SIG-M5 (cell line): ENCODE data around the gene SQSTM1.
"Not testable (repeated sequence)": the region's sequence is repeated elsewhere in the genome, so short reads cannot be mapped to it uniquely, and the experiment has no call there.

ENCODE experiments used
- DNase-seq: peaks from one replicate; lab custom pipeline; 2025; lab: John Stamatoyannopoulos, UW

SQSTM1 gene

DNA sequence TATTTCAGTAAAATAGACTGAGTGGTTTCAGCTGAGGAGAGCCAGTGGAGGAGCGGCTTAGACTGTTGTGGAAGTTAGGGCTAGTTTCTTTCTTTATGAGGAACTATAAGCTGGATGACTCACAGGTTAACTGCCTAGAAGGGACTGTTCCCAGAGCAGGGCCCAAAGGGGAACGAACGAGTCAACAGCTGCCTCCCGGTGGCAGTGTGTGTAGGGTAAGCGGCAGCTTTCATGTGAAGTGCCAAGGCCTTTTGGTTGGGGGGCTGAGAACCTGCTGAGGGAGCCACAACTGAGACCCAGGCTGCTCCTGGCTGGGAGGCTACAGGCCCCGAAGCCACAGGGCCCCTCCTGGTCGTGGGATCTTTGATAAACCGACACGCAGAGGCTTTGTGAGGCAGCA is 7.0 kb downstream of the SQSTM1 start:
- peak; percentile 82 for DNase-seq

DNA sequence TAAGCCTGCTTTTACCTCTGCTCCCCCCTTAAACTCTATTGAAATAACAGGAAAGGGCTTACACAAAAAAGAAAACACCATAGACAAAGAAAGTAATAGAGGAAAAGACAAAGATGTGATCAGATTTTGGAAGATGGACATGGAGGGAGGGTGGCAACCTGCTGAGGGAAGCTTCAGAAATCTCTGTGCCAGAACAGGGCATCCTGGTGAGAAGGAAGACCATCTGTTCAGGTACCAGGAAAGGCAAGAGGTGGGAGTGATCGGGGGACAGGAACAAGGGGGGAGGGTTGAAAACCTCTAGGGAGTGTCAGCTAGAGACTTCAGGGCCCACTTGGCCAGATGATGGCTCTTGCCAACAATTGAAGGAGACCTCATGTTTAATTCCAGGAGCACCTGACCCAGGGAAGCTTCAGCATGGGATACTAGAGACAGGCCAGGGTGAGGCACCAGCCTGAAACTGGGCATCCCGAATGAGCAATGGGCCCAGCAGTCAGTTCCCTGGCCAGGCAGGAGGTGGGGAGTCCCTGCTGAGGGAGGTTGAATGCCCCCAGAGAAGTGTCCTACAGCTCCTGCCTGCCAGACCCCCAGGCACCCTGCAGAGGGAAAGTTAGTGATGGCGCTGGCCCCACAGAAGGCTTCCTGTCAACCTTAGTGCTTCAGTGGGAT is 8.2 kb downstream of the SQSTM1 start:
- DNase-seq: no peak

DNA sequence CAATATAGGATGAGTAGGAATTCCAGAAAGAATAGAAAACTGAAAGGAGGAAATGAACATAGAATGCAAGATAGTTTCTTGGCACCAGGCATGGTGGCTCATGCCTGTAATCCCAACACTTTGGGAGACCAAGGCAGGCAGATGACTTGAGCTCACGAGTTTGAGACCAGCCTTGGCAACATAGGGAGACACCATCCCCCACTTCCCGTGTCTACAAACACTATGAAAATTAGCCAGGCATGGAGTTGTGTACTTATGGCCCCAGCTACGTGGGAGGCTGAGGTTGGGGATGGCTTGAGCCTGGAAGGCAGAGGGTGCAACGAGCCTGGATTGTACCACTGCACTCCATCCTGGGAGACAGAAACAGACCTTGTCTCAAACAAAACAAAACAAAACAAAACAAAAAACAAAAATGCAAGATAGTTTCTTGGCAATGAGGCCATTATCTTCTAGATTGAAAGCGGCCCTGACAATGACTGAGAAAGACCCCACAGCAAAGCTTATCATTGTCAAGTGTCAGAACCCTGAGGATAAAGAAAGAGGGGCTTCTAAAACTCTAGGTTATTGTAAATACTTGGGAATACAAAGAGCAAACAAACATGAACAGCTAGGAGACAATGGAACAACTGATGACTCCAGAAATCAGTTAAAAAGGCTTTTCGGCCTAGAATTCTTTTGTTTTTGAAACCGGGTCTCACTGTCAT is 9.2 kb downstream of the SQSTM1 start:
- DNase-seq: no peak

DNA sequence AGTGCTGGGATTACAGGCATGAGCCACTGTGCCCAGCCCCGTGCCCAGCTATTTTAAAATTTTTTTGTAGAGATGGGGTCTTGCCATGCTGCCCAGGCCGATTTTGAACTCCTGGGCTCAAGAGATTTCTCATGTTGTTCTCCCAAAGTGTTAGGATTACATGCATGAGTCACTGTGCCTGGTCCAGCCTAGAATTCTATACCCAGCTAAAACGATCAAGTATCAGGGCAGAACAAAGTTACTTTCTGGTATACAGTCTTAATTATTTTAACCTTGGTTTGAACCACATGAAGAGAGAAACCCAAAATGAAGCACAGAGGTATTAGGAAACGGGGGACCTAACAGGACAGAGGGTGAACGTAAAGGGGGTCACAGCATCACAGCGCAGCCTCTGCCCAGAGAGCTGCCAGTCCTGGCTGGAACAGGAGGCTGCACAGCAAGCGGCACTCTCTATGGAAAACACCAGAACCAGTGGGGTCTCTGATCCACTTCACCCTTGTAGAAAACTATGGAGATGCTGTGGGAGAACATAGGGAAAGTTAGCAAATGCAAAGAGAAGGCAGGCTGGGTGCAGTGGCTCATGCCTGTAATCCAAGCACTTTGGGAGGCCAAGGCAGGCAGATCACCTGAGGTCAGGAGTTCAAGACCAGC is 10.2 kb downstream of the SQSTM1 start:
- DNase-seq: no peak

DNA sequence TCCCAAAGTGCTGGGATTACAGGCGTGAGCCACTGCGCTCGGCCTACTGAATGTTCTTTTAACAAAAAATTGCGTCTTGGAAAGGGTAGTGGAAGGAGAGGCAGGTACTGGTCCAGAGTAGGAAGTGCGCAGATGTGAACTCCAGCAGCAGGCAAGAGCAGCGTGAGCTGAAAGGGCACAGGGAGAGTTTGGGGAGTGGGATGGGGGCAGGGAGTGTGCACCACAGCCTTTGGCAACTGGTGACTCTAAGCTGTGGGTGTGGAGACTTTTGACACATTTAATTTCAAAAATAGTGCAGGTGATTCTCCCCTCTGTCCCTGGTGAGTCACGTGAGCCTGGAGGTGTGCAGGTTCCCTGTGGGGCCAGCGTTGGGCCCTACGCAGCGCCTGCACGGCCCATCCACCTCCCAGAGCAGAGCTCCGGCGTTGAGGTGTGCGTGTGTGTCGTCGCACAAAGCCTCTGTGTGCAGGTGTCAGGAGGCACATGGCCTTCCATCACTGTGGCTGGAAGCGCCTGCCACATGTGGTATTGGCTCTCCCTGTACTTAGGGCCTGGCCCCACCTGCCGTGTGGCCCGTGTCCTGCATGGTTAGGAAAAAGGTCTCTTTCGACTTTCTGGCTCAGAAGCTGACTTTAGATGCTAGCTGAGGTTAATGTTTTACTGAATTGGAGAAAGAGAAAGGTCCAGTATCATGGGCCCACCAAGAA is 11.5 kb downstream of the SQSTM1 start:
- DNase-seq: no peak

DNA sequence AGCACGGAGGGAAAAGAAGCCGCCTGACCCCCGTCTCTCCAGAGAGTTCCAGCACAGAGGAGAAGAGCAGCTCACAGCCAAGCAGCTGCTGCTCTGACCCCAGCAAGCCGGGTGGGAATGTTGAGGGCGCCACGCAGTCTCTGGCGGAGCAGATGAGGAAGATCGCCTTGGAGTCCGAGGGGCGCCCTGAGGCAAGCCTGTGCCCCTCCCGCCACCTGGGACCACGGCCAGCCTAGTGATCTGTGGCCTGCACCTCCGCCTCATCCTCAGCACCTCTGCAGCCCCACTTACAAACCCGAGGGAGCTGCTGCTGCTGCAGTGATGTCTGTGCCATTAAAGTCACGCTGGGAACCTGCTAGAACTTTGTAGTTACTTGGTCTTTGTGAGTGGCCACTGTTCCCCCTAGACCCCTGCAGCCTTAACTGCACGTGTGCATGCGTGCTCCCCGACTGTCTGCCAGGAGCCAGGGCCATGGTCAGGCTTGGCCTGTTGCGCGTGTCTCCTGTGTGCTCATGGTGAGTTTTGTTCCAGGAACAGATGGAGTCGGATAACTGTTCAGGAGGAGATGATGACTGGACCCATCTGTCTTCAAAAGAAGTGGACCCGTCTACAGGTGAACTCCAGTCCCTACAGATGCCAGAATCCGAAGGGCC is 12.5 kb downstream of the SQSTM1 start:
- DNase-seq: no peak

DNA sequence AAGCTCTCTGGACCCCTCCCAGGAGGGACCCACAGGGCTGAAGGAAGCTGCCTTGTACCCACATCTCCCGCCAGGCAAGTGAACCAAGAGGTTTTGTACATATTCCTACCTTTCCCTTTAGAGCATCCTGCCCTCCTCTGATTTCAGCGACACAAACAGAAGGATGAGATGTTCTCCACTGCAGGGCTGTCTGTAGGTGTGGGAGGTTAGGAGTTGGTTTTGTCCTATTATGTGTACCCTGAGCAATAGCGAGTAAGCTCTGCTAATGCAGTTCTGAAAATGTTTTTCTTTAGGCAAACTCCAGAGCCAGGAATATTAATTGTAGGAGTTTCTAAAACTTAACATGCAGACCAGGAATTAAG is 13.0 kb downstream of the SQSTM1 start:
- DNase-seq: no peak

DNA sequence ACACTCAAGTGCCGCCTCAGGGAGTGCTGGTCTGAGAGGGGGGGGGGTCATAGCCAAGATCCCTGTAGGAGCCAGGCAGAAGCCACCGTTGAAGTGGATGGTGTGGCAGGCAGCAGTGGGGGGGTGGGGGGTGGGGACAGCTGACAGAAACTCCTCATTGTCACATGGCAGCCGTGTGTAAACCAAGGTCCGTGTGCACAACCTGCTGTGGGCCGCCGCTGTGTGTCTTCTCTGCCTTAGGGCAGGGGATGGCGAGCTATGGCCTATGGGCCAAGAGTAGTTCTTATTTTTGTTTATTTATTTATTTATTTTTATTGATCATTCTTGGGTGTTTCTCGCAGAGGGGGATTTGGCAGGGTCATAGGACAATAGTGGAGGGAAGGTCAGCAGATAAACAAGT is 13.4 kb downstream of the SQSTM1 start:
- no peak for DNase-seq

DNA sequence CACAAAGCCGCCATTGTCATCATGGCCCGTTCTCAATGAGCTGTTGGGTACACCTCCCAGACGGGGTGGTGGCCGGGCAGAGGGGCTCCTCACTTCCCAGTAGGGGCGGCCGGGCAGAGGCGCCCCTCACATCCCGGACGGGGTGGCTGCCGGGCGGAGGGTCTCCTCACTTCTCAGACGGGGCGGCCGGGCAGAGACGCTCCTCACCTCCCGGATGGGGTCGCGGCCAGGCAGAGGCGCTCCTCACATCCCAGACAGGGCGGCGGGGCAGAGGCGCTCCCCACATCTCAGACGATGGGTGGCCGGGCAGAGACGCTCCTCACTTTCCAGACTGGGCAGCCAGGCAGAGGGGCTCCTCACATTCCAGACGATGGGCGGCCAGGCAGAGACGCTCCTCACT is 14.2 kb downstream of the SQSTM1 start:
- not testable (repeated sequence) for DNase-seq

DNA sequence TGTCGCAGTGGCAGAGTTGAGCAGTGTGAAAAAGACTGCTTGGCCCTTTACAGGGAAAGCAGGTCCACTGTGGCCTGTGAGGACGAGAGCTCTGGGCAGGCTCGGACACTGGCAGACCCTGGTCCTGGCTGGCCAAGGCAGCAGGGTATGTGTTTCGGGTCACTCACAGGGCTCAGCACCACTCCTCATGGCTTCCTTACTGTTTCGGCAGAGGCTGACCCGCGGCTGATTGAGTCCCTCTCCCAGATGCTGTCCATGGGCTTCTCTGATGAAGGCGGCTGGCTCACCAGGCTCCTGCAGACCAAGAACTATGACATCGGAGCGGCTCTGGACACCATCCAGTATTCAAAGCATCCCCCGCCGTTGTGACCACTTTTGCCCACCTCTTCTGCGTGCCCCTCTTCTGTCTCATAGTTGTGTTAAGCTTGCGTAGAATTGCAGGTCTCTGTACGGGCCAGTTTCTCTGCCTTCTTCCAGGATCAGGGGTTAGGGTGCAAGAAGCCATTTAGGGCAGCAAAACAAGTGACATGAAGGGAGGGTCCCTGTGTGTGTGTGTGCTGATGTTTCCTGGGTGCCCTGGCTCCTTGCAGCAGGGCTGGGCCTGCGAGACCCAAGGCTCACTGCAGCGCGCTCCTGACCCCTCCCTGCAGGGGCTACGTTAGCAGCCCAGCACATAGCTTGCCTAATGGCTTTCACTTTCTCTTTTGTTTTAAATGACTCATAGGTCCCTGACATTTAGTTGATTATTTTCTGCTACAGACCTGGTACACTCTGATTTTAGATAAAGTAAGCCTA is 15.7 kb downstream of the SQSTM1 start:
- no peak for DNase-seq

DNA sequence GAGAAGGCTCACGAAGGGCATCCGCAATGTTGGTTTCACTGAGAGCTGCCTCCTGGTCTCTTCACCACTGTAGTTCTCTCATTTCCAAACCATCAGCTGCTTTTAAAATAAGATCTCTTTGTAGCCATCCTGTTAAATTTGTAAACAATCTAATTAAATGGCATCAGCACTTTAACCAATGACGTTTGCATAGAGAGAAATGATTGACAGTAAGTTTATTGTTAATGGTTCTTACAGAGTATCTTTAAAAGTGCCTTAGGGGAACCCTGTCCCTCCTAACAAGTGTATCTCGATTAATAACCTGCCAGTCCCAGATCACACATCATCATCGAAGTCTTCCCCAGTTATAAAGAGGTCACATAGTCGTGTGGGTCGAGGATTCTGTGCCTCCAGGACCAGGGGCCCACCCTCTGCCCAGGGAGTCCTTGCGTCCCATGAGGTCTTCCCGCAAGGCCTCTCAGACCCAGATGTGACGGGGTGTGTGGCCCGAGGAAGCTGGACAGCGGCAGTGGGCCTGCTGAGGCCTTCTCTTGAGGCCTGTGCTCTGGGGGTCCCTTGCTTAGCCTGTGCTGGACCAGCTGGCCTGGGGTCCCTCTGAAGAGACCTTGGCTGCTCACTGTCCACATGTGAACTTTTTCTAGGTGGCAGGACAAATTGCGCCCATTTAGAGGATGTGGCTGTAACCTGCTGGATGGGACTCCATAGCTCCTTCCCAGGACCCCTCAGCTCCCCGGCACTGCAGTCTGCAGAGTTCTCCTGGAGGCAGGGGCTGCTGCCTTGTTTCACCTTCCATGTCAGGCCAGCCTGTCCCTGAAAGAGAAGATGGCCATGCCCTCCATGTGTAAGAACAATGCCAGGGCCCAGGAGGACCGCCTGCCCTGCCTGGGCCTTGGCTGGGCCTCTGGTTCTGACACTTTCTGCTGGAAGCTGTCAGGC is 16.6 kb downstream of the SQSTM1 start:
- DNase-seq: no peak

DNA sequence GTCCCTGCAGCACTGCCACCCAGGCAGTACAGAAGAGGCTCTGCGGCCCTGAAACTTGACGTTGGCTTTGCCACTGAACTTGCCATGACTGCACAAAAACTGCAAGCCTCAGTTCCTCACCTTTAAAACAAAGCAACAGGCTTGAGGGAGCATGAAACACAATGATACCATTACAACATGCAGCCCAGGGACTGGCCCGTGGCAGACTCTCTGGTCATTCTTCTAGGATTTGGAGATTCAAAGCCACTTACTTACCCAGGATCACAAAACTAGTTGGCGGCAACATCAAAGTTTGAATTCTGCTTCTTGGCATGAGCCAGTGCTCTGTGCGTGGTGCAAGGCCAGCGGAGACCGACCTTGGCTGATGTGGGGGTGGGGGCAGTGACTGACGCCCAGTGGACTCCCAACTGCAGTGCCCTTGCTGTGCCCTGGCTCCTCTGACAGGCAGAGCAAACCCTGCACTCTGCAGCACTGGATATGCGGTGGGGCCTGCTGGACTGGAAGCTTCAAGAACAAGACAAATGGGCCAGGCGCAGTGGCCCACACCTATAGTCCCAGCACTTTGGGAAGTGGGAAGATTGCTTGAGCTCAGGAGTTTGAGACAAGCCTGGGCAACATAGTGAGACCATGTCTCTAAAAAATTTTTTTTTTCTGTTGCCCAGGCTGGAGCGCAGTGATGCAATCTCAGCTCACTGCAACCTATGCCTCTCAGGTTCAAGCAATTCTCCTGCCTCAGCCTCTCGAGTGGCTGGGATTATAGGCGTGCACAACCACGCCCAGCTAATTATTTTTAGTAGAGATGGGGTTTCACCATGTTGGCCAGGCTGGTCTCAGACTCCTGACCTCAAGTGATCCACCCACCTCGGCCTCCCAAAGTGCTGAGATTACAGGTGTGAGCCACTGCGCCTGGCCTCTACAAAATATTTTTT is 18.9 kb downstream of the SQSTM1 start:
- no peak for DNase-seq

DNA sequence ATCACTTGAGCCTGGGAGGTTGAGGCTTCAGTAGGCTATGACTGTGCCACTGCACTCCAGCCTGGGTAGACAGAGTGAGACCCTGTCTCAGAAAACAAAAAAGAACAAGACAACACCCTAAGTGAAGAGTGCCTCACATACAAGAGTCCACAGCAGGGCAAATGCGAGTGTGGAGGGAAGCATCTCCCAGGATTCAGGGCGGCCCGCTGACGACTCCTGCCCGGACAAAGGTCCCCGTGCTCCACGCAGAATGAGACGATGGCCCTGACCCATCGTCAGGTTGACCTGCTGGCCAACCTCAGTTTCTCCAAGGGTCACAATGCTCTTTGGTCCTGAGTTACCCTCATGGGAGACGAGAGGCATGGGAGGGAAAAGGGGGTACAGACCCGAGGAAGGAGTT is 19.6 kb downstream of the SQSTM1 start:
- no peak for DNase-seq

DNA sequence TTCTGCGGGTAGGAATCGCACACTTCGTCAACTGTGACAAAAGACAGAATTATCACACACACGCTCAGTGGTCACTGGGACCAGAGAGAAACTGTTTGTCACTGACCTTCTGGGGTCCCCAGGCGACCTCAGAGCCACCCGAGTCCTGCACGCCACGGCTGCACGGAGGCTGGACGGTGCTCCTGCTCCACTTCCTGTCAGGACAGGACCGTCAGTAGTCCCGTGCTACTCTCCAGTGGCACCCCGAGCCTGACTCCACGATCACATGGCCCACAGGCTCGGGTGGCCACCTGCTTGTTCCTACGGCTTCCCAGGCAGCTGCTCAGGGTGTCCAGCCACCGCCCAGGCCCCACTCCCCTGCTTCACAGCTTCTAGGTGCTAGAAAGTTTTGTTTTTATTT is 20.1 kb downstream of the SQSTM1 start:
- DNase-seq: no peak

DNA sequence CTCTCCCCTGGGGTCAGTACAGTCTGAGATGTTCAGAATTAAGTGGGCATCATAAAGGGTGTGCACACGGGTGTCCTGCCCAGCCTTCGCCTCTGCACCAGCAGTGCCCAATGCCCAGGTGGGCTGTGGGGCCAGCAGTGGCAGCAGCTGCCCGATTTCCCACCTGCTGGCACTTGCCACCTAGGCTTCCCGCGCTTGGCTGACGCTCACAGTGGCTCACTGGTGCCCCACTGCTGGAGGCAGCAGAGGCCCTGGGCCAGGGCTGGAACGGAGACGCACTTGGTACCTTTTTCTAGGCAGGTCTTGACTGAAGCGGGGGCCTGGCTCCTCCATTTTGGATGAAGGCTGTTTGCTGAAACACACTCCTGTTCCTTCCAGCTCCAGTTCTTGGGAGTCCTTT is 20.9 kb downstream of the SQSTM1 start:
- DNase-seq: no peak

DNA sequence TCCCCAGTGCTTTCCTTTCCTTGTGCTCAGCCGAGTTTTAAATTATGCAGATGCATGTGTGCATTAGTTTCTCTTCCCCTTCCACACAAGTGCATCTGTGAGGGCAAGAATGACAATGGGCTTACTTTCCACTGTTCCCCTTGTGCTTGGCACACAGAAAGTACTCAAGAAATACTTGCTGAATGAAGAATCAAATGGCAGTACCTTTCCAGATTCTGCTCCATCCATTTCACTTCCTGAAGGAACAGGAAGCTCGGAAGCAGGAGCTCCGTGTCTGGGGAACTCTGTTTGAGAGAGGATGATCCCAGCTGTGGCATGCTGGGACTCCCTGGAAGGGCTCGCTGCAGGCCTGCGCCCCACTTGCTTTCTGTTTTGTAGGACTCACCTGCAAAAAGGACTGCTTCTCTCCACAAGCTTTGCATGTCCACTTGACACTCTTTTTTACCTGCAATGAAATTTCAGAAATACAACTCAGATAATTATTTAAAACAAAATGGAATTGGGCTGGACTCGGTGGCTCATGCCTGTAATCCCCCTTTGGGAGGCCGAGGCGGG is 32.4 kb downstream of the SQSTM1 start:
- no peak for DNase-seq

DNA sequence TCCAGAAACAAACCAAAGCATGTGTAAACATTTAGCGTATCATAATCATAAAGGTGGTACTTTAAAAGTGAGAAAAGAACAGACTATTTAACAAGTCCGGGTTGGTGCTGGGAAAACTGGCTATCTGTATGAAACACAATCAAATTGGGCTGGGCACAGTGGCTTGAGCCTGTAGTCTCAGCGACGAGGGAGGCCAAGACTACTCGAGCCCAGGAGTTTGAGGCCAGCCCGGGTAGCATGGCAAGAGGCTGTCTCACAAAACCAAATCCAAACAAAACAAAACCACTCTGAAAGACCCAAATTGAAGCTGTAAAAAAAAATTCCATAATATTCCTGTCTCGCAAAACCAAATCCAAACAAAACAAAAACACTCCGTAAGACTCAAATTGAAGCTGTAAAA is 33.7 kb downstream of the SQSTM1 start:
- no peak for DNase-seq

DNA sequence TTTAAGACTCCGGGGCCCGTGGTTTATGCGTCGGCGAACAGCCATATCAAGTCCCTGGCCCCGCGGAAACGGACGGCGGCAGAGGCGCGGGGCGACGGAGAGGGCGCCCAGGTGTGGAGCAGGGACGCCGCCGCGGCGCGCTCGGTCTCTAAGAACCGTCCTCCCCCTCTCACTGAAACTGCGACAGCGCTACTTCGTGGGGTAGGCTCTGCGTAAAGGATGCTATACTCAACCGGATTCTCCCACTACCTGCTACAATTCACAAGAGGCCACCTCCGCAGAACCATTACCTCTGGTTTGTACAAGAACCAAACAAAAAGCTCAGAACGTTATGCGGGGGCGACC is 37.5 kb downstream of the SQSTM1 start:
- DNase-seq: no peak
